Endothelial cell of umbilical vein (primary cell): ENCODE data around the gene MTA1.

Source experiments
- CTCF ChIP-seq, 2 donors: IDR thresholded peaks; 1 replicate in 1 of 2; 2 replicates in 1 of 2; pipeline ENCODE4 v1.5.1; 2011; ENCODE audit warnings: low read length in 2 of 2, mild to moderate bottlenecking in 2 of 2, moderate library complexity in 2 of 2, control low read depth in 1 of 2, inconsistent platforms in 1 of 2, low read depth in 1 of 2; ENCODE audit not compliant: insufficient read depth in 1 of 2; ENCODE audit errors: extremely low read depth in 1 of 2
- EZH2 ChIP-seq: IDR thresholded peaks from 2 replicates; pipeline ENCODE4 v1.6.1; 2012; ENCODE audit warnings: borderline replicate concordance, low read depth, mild to moderate bottlenecking, moderate library complexity, low read length, inconsistent platforms; ENCODE audit not compliant: severe bottlenecking
- MAX ChIP-seq: IDR thresholded peaks from 2 replicates; pipeline ENCODE4 v1.6.1; 2011; ENCODE audit not compliant: insufficient read depth, insufficient read length
- MYC ChIP-seq: IDR thresholded peaks from one replicate; pipeline ENCODE4 v1.6.1; 2011; ENCODE audit warnings: mild to moderate bottlenecking, low read depth, low read length
- POLR2A ChIP-seq: IDR thresholded peaks from 2 replicates; pipeline ENCODE4 v1.6.1; 2012; ENCODE audit warnings: low read depth, mild to moderate bottlenecking, control low read depth, low read length
- POLR2AphosphoS5 ChIP-seq: IDR thresholded peaks from 2 replicates; pipeline ENCODE4 v1.6.1; 2012; ENCODE audit warnings: low read depth, mild to moderate bottlenecking, control low read depth, low read length, moderate library complexity; ENCODE audit not compliant: insufficient read depth

DNA sequence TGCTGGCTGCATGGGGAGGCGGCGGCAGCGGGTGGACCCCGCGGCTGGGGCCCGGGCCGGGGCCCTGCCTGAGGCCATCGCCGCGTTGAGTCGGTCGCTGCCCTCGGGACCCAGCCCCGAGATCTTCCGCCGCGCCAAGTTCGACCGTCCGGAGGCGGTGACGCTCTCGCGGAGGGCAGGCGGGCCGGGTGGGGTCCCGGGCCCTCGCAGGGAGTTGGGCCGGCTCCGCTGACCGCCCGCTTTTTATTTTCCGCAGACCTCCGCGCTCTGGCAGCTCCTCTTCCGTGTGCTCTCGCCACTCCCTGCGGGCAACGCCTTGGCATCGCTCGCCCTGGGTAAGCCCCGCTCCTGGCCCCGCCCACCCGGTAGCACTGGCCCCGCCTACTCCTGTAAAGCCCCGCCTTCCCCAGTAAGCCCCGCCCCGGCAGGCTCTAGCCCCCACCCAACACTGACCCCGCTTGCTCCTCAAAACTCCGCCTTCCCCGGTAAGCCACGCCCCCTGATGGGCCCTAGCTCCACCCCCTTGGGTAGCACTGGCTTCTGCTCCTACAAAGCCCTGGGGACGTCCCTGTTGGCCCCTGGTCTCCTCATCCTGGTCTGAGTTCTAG lies 71.8 kb downstream of the MTA1 start:
- TF ChIP-seq EZH2 (no peak), POLR2A (peak; percentile 43), CTCF (IDR thresholded peaks at IDR 0.05; ENCODE audit: extremely low read depth in 1 of 2, insufficient read depth in 1 of 2, low read depth in 1 of 2, low read length in 2 of 2) (no peak), MAX (peak; percentile 67), MYC (no peak), POLR2AphosphoS5 (no peak)
